DMS153 treated with DMSO at 0.1 percent for 48 hours (cell line): Measurements from ENCODE around the gene GNG11.
"Not testable (repeated sequence)": the region's sequence is repeated elsewhere in the genome, so short reads cannot be mapped to it uniquely, and the experiment has no call there.

ENCODE experiments used
- DNase-seq: peaks from one replicate; lab custom pipeline; 2025; ENCODE audit not compliant: unreplicated experiment; lab: John Stamatoyannopoulos, UW

Gene GNG11

GRCh38 chr7:93911242-93911641 lies 10.3 kb upstream of the GNG11 start:
- not testable (repeated sequence) for DNase-seq

GRCh38 chr7:93911661-93912060 lies 9.9 kb upstream of the GNG11 start:
- DNase-seq, result not testable (repeated sequence)

GRCh38 chr7:93913197-93913596 lies 8.3 kb upstream of the GNG11 start:
- DNase-seq, result no peak

GRCh38 chr7:93914581-93915066 lies 6.9 kb upstream of the GNG11 start:
- no peak for DNase-seq

GRCh38 chr7:93915206-93915842 lies 6.2 kb upstream of the GNG11 start:
- not testable (repeated sequence) for DNase-seq

- DNase-seq, result not testable (repeated sequence)
Measured at GRCh38 chr7:93915888-93916287, 5.6 kb upstream of the GNG11 start.

GRCh38 chr7:93916315-93916714 lies 5.2 kb upstream of the GNG11 start:
- not testable (repeated sequence) for DNase-seq

GRCh38 chr7:93920496-93921182 lies 896 bp upstream of the GNG11 start:
- no peak for DNase-seq

- no peak for DNase-seq
Measured at GRCh38 chr7:93921186-93921585, 349 bp upstream of the GNG11 start.

GRCh38 chr7:93923296-93923695 lies 1.8 kb downstream of the GNG11 start:
- DNase-seq, result no peak

GRCh38 chr7:93923942-93924341 lies 2.4 kb downstream of the GNG11 start:
- no peak for DNase-seq

GRCh38 chr7:93926800-93927199 lies 5.3 kb downstream of the GNG11 start:
- no peak for DNase-seq

GRCh38 chr7:93927585-93927984 lies 6.0 kb downstream of the GNG11 start:
- DNase-seq, result no peak

- no peak for DNase-seq
Measured at GRCh38 chr7:93931655-93932054, 10.1 kb downstream of the GNG11 start.

GRCh38 chr7:93933156-93933555 lies 11.6 kb downstream of the GNG11 start:
- no peak for DNase-seq

GRCh38 chr7:93935102-93935501 lies 13.6 kb downstream of the GNG11 start:
- DNase-seq, result no peak

GRCh38 chr7:93937818-93938217 lies 16.3 kb downstream of the GNG11 start:
- DNase-seq, result no peak

- no peak for DNase-seq
Measured at GRCh38 chr7:93938293-93938692, 16.8 kb downstream of the GNG11 start.

GRCh38 chr7:93941945-93942344 lies 20.4 kb downstream of the GNG11 start:
- no peak for DNase-seq

GRCh38 chr7:93943816-93944540 lies 22.4 kb downstream of the GNG11 start:
- no peak for DNase-seq

- no peak for DNase-seq
Measured at GRCh38 chr7:93944673-93945072, 23.1 kb downstream of the GNG11 start.

- DNase-seq, result no peak
Measured at GRCh38 chr7:93945083-93945482, 23.5 kb downstream of the GNG11 start.
